Keratinocyte (primary cell): ENCODE measurements around the gene KTN1. TPM values are rescaled to one million over a fixed set of nuclear protein-coding genes. Genes with fewer than 3 reads are reported as not detected.

Source experiments
- DNase-seq: peaks from one replicate; pipeline ENCODE4 v3.0.0-alpha.2; 2011; ENCODE audit warnings: low read depth, missing footprints, low spot score
- FAIRE-seq: peaks from 2 replicates; lab custom pipeline; 2011; peaks lifted over from hg19 to GRCh38; lab: Jason Lieb, UNC
- H2AFZ ChIP-seq: 2 replicates; pipeline ENCODE4 v1.6.0; 2012; ENCODE audit warnings: low read length, control low read depth, inconsistent platforms; ENCODE audit not compliant: control insufficient read depth
- H3K27ac ChIP-seq: 2 replicates; pipeline ENCODE4 v1.5.1; 2011; ENCODE audit warnings: low read length; ENCODE audit not compliant: control insufficient read depth, insufficient read depth
- H3K27me3 ChIP-seq: 3 replicates; pipeline ENCODE4 v1.6.0; 2011; ENCODE audit warnings: low read length; ENCODE audit not compliant: control insufficient read depth, insufficient read depth; ENCODE audit errors: extremely low read depth
- H3K36me3 ChIP-seq, 2 experiments: 2 replicates in 1 of 2; 3 replicates in 1 of 2; pipeline ENCODE4 v1.5.1; 2011; ENCODE audit warnings: low read length in 2 of 2, mild to moderate bottlenecking in 1 of 2; ENCODE audit not compliant: control insufficient read depth in 2 of 2, insufficient read depth in 2 of 2; ENCODE audit errors: extremely low read depth in 1 of 2
- H3K4me1 ChIP-seq: 3 replicates; pipeline ENCODE4 v1.5.1; 2011; ENCODE audit warnings: low read length; ENCODE audit not compliant: control insufficient read depth, insufficient read depth; ENCODE audit errors: extremely low read depth
- H3K4me2 ChIP-seq: 3 replicates; pipeline ENCODE4 v1.6.0; 2011; ENCODE audit warnings: low read depth, low read length; ENCODE audit not compliant: control insufficient read depth, insufficient read depth; ENCODE audit errors: extremely low read depth
- H3K4me3 ChIP-seq, 3 experiments: fragments of 200-600 bp in 1 of 3; sonication (generic) in 1 of 3; 2 replicates in 2 of 3; 3 replicates in 1 of 3; pipeline ENCODE4 v1.5.1; 2011 to 2016; ENCODE audit warnings: low read length in 3 of 3, mild to moderate bottlenecking in 3 of 3, control low read depth in 2 of 3, inconsistent platforms in 1 of 3, low read depth in 1 of 3, mixed read lengths in 1 of 3, mixed run types in 1 of 3, moderate library complexity in 1 of 3; ENCODE audit not compliant: control insufficient read depth in 2 of 3, insufficient read depth in 2 of 3; ENCODE audit errors: extremely low read depth in 1 of 3
- H3K79me2 ChIP-seq: 2 replicates; pipeline ENCODE4 v1.6.0; 2012; ENCODE audit warnings: low read length; ENCODE audit not compliant: control insufficient read depth, insufficient read depth
- H3K9ac ChIP-seq: 3 replicates; pipeline ENCODE4 v1.6.0; 2011; ENCODE audit warnings: low read length; ENCODE audit not compliant: control insufficient read depth, insufficient read depth; ENCODE audit errors: extremely low read depth
- H3K9me1 ChIP-seq: 3 replicates; pipeline ENCODE4 v1.6.0; 2011; ENCODE audit warnings: low read length; ENCODE audit not compliant: control insufficient read depth, insufficient read depth; ENCODE audit errors: extremely low read depth
- H3K9me3 ChIP-seq: 2 replicates; pipeline ENCODE4 v1.5.1; 2012; ENCODE audit warnings: low read depth, low read length; ENCODE audit not compliant: control insufficient read depth
- H4K20me1 ChIP-seq: 3 replicates; pipeline ENCODE4 v1.6.0; 2011; ENCODE audit warnings: low read length; ENCODE audit not compliant: control insufficient read depth, insufficient read depth; ENCODE audit errors: extremely low read depth
- CTCF ChIP-seq, 3 experiments: IDR thresholded peaks in 1 of 3; conservative IDR thresholded peaks in 1 of 3; optimal IDR thresholded peaks in 1 of 3; 2 replicates in 2 of 3; 3 replicates in 1 of 3; pipeline versions ENCODE3 to v1.5.1; 2011; ENCODE audit warnings: low read length in 3 of 3, mild to moderate bottlenecking in 3 of 3, moderate library complexity in 2 of 3, control low read depth in 1 of 3, inconsistent platforms in 1 of 3; ENCODE audit not compliant: insufficient read depth in 2 of 3; ENCODE audit errors: extremely low read depth in 1 of 3
- EZH2 ChIP-seq: IDR thresholded peaks from one replicate; pipeline ENCODE4 v1.6.1; 2012; ENCODE audit warnings: inconsistent platforms, mild to moderate bottlenecking, low read length, moderate library complexity
- dilution Hi-C: fragments of 300-500 bp; cut with MboI; formaldehyde crosslinking; loops from one replicate; pipeline ENCODE4 v1.7.0; 2020; ENCODE audit warnings: low sequenced_read_pairs; ENCODE audit not compliant: extremely low pct_ligation_motif_present
- polyA plus RNA-seq, 5 experiments: library from polyadenylated mRNA; depleted of rRNA in 3 of 5; stranded (reverse) in 3 of 5; stranded (forward) in 1 of 5; unstranded in 1 of 5; fragments of >200 nt; gene quantifications; 1 replicate in 1 of 5; 2 replicates in 3 of 5; 3 replicates in 1 of 5; pipeline versions ENCODE4 v1.2.1 to v1.2.3, GENCODE V29; 2011 to 2012; ENCODE audit warnings: missing spikeins in 2 of 5, low read depth in 1 of 5, low replicate concordance in 1 of 5

The KTN1 gene
- polyA plus RNA-seq, 1 donor (not counting 4 experiments of a cell fraction or from before 2014, with no cell fraction given) = 121 TPM

DNA sequence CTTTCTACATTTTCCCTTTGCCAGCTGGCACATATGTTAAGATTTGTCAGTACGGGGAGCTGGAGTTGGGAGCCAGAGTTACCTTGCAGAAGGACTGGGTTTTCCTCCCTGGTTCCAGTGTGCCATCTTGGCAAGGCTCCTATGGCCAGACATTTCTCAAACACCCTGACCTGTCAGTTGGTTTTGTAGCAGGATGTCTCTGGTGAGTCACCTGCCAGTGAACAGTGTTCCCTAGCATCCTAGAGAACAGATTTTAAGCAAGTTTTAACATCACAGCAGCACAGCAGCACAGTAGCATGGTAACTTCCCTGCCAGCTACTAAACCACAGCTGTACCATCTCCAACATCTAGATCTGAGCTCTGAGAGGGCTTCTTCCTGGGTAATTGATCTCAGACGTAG is 26.2 kb upstream of the KTN1 start:
- no peak overlapping the region for H3K9ac ChIP-seq
- H3K9me1 ChIP-seq = no peaks in the 10 kb centered on the region
- no peaks in the 10 kb centered on the region for H3K36me3 ChIP-seq
- peaks cover 13% of the 10 kb centered on the region for H3K4me1 ChIP-seq
- H3K27me3 ChIP-seq = no peaks in the 10 kb centered on the region
- H3K9me3 ChIP-seq = no peaks in the 10 kb centered on the region
- no peak for DNase-seq
- dilution Hi-C loops = no loop called here
- FAIRE-seq = peak; percentile 97
- no peaks in the 10 kb centered on the region for H4K20me1 ChIP-seq
- no peak overlapping the region for H3K4me2 ChIP-seq
- H3K4me3 ChIP-seq = no peak overlapping the region
- no peak overlapping the region for H3K27ac ChIP-seq
- no peaks in the 10 kb centered on the region for H3K79me2 ChIP-seq
- no peak overlapping the region for H2AFZ ChIP-seq
- no peak for TF ChIP-seq EZH2
- no peak for TF ChIP-seq CTCF (optimal IDR thresholded peaks at IDR 0.05 in 1 of 3, IDR thresholded peaks at IDR 0.05 in 1 of 3, conservative IDR thresholded peaks at IDR 0.05 in 1 of 3; ENCODE audit: extremely low read depth in 1 of 3, insufficient read depth in 2 of 3, low read length in 3 of 3)

GRCh38 chr14:55556929-55557623 is 22.9 kb upstream of the KTN1 start:
- peaks cover 13% of the 10 kb centered on the region for H3K4me1 ChIP-seq
- DNase-seq (peak; percentile 98), FAIRE-seq (peak; percentile 99)
- H2AFZ ChIP-seq = no peak overlapping the region
- dilution Hi-C loops = no loop called here
- H3K4me2 ChIP-seq = peak overlapping the region; percentile 47
- no peaks in the 10 kb centered on the region for H3K79me2 ChIP-seq
- H3K36me3 ChIP-seq = peaks cover 0 to 2% of the 10 kb centered on the region in 2 experiments
- no peaks in the 10 kb centered on the region for H3K27me3 ChIP-seq
- TF ChIP-seq CTCF (optimal IDR thresholded peaks at IDR 0.05 in 1 of 3, IDR thresholded peaks at IDR 0.05 in 1 of 3, conservative IDR thresholded peaks at IDR 0.05 in 1 of 3; ENCODE audit: extremely low read depth in 1 of 3, insufficient read depth in 2 of 3, low read length in 3 of 3) = no peak
- TF ChIP-seq EZH2 = no peak
- no peaks in the 10 kb centered on the region for H3K9me3 ChIP-seq
- H3K9ac ChIP-seq = no peak overlapping the region
- H3K9me1 ChIP-seq = no peaks in the 10 kb centered on the region
- H4K20me1 ChIP-seq = no peaks in the 10 kb centered on the region
- H3K27ac ChIP-seq = no peak overlapping the region
- H3K4me3 ChIP-seq = no peak overlapping the region
